KMS-11 (cell line): ENCODE data around the gene LMO7.

ENCODE experiments used
- H2AFZ ChIP-seq: fragments of 200-600 bp; sonication (generic); 2 replicates; pipeline ENCODE4 v1.6.1; 2016; ENCODE audit warnings: antibody characterized with exemption, mixed run types, low read depth
- H3K27ac ChIP-seq: fragments of 200-600 bp; sonication (generic); 2 replicates; pipeline ENCODE4 v1.6.1; 2016; ENCODE audit warnings: mild to moderate bottlenecking, mixed run types
- H3K27me3 ChIP-seq: fragments of 200-600 bp; sonication (generic); 2 replicates; pipeline ENCODE4 v1.6.1; 2017; ENCODE audit warnings: mild to moderate bottlenecking, low read depth, mixed run types, moderate library complexity; ENCODE audit not compliant: insufficient read depth
- H3K36me3 ChIP-seq: fragments of 200-600 bp; sonication (generic); 2 replicates; pipeline ENCODE4 v1.6.1; 2017; ENCODE audit warnings: mild to moderate bottlenecking, mixed run types; ENCODE audit not compliant: insufficient read depth
- H3K4me1 ChIP-seq: fragments of 200-600 bp; sonication (generic); 2 replicates; pipeline ENCODE4 v1.6.1; 2016; ENCODE audit warnings: mild to moderate bottlenecking, low read depth, mixed run types; ENCODE audit not compliant: poor library complexity, severe bottlenecking
- H3K4me2 ChIP-seq: fragments of 200-600 bp; sonication (generic); 2 replicates; pipeline ENCODE4 v1.7.0; 2016; ENCODE audit warnings: mild to moderate bottlenecking, mixed run types
- H3K4me3 ChIP-seq: fragments of 200-600 bp; sonication (generic); IDR thresholded peaks from 2 replicates; pipeline ENCODE4 v1.6.1; 2017; ENCODE audit warnings: low read depth, low read length, mixed read lengths; ENCODE audit not compliant: insufficient read depth
- H3K79me2 ChIP-seq: fragments of 200-600 bp; sonication (generic); 2 replicates; pipeline ENCODE4 v1.6.1; 2016; ENCODE audit warnings: low read depth, mixed run types; ENCODE audit not compliant: insufficient read depth
- H3K9ac ChIP-seq: fragments of 200-600 bp; sonication (generic); 2 replicates; pipeline ENCODE4 v1.6.1; 2016; ENCODE audit warnings: mild to moderate bottlenecking, mixed run types
- H4K20me1 ChIP-seq: fragments of 200-600 bp; sonication (generic); 2 replicates; pipeline ENCODE4 v1.6.1; 2016; ENCODE audit warnings: mild to moderate bottlenecking, mixed run types; ENCODE audit not compliant: insufficient read depth
- TF ChIP-seq, protein P1 (sequence below): fragments of 200-600 bp; sonication (generic); conservative IDR thresholded peaks from 2 replicates; pipeline ENCODE4 v1.6.1; 2017; ENCODE audit warnings: low read depth, mild to moderate bottlenecking, antibody characterized with exemption, low read length, moderate library complexity, mixed read lengths

LMO7 gene

DNA sequence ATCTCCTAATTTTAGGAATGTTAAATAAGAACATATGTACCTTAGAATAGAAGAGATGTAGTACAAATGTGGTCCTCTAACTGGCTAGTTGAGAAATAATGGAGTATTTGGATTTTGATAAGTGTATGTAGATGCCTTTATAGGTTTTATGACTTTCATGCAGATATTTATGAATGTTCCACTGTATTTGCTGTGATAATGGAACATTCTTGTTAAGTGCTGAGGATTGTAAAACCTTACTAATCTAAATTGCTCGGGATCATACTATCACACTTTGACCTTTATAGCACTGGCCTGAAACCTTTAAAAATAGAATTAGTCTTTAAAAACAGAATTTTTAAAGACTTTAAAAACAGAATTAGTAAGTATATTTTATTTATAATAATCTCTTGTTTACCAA, 135.1 kb downstream of the LMO7 start:
- H3K36me3 ChIP-seq, result no peaks in the 10 kb centered on the region
- no peak overlapping the region for H3K4me2 ChIP-seq
- H3K4me3 ChIP-seq, result no peak overlapping the region

DNA sequence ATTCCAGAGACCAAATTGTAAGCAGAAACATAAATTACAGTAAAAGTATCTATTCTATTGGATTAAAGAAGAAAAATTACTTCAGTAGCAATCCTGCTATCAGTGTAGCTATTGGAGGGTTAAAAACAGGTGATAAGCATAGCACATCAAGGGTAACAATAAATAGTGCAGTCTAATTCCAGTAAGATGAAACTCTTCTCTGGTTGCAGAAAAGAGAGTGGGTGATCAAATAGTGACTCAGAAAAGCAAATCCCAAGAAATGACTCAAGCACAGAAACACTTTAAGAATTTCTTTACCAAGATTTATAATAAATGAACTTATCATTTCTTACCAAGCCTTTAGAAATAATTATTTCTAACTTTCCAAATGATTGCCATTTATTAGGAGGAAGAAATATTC, 135.7 kb downstream of the LMO7 start:
- no peaks in the 10 kb centered on the region for H3K79me2 ChIP-seq
- no peaks in the 10 kb centered on the region for H4K20me1 ChIP-seq
- peaks cover 1% of the 10 kb centered on the region for H3K4me1 ChIP-seq
- TF ChIP-seq, protein P1, sequence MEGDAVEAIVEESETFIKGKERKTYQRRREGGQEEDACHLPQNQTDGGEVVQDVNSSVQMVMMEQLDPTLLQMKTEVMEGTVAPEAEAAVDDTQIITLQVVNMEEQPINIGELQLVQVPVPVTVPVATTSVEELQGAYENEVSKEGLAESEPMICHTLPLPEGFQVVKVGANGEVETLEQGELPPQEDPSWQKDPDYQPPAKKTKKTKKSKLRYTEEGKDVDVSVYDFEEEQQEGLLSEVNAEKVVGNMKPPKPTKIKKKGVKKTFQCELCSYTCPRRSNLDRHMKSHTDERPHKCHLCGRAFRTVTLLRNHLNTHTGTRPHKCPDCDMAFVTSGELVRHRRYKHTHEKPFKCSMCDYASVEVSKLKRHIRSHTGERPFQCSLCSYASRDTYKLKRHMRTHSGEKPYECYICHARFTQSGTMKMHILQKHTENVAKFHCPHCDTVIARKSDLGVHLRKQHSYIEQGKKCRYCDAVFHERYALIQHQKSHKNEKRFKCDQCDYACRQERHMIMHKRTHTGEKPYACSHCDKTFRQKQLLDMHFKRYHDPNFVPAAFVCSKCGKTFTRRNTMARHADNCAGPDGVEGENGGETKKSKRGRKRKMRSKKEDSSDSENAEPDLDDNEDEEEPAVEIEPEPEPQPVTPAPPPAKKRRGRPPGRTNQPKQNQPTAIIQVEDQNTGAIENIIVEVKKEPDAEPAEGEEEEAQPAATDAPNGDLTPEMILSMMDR, result no peak
- no peak overlapping the region for H3K27ac ChIP-seq
- no peaks in the 10 kb centered on the region for H3K27me3 ChIP-seq
- no peak overlapping the region for H3K9ac ChIP-seq
- H3K4me3 ChIP-seq, result no peak overlapping the region
- H3K4me2 ChIP-seq, result no peak overlapping the region
- H3K36me3 ChIP-seq, result no peaks in the 10 kb centered on the region
- no peak overlapping the region for H2AFZ ChIP-seq

More for the DNA sequence above, 135.1 kb downstream of the LMO7 start:
- H3K27me3 ChIP-seq, result no peaks in the 10 kb centered on the region
- no peak overlapping the region for H2AFZ ChIP-seq
- TF ChIP-seq, protein P1, result no peak
- no peaks in the 10 kb centered on the region for H4K20me1 ChIP-seq
- no peaks in the 10 kb centered on the region for H3K79me2 ChIP-seq
- H3K27ac ChIP-seq, result no peak overlapping the region
- H3K9ac ChIP-seq, result no peak overlapping the region
- peaks cover 5% of the 10 kb centered on the region for H3K4me1 ChIP-seq

DNA sequence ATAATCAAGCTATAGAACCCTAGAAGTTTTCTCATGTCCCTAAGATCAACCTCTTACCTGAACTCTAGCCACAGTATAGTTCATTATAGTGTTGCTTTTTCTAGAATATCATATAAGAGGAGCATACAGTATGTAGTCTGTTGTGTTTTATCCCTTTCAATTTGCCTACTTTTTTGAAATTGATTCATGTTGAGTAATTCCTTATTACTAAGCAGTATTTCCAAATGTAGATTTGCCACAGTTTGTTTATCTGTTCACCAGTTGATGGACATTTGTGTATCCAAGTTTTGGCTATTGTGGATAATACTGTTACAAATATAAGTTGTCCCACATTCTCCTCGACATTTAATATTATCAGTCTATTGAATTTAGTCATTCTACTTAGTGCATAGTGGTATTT, 138.0 kb downstream of the LMO7 start:
- H3K79me2 ChIP-seq, result no peaks in the 10 kb centered on the region

DNA sequence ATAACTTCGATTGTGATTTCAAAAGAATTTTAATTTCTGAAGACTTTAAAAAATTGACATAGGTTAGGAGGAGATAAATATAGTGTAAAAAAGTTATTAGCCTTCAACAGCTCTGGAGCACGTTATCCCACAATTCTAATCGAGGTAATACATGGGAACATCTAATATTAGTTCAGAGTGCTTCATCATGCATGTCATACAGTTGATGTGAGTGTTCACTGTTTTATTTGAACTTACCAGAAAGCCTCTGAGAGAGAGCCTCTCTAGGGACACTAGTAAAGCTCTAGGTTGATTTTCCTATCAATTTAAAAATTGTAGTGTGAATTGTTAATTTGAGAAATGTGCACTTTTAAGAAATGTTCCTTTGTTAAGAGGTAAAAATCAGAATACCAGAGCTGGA, 140.4 kb downstream of the LMO7 start:
- Histone ChIP-seq H3K9ac (no peak overlapping the region), H4K20me1 (no peaks in the 10 kb centered on the region), H3K79me2 (no peaks in the 10 kb centered on the region), H3K36me3 (no peaks in the 10 kb centered on the region), H3K4me2 (no peak overlapping the region), H3K4me3 (no peak overlapping the region), H3K4me1 (no peaks in the 10 kb centered on the region), H2AFZ (no peak overlapping the region), H3K27ac (no peak overlapping the region), H3K27me3 (no peaks in the 10 kb centered on the region)
- TF ChIP-seq, protein P1, result no peak

More for the DNA sequence above, 138.0 kb downstream of the LMO7 start:
- Histone ChIP-seq H3K36me3 (no peaks in the 10 kb centered on the region), H2AFZ (no peak overlapping the region), H3K9ac (no peak overlapping the region), H3K27me3 (no peaks in the 10 kb centered on the region), H3K4me1 (no peaks in the 10 kb centered on the region), H3K4me2 (no peak overlapping the region), H3K27ac (no peak overlapping the region), H4K20me1 (no peaks in the 10 kb centered on the region), H3K4me3 (no peak overlapping the region)
- TF ChIP-seq, protein P1, result no peak
